ENCODE measurements around the gene METTL18.

The METTL18 gene

GRCh38 chr1:169785267-169785666 is 9.4 kb downstream of the METTL18 start:
- H3K4me3 ChIP-seq (ENCODE audit: low read depth in 1 of 2, low read length in 2 of 2): no peak overlapping the region
- H3K36me3 ChIP-seq (ENCODE audit: control insufficient read depth in 1 of 2, insufficient read depth in 2 of 2, low read length in 2 of 2): no peaks in the 10 kb centered on the region
- no peak overlapping the region for H3K27ac ChIP-seq (ENCODE audit: low read length)

GRCh38 chr1:169784102-169784501 is 10.6 kb downstream of the METTL18 start:
- no peak overlapping the region for H3K27ac ChIP-seq (ENCODE audit: low read length)
- H3K4me3 ChIP-seq (ENCODE audit: low read depth in 1 of 2, low read length in 2 of 2): no peak overlapping the region
- no peaks in the 10 kb centered on the region for H3K4me1 ChIP-seq (ENCODE audit: control insufficient read depth in 1 of 2, insufficient read depth in 2 of 2, low read length in 2 of 2)
- H3K36me3 ChIP-seq (ENCODE audit: control insufficient read depth in 1 of 2, insufficient read depth in 2 of 2, low read length in 2 of 2): no peaks in the 10 kb centered on the region
- H3K27me3 ChIP-seq (ENCODE audit: low read depth, low read length): peaks cover 5% of the 10 kb centered on the region
- H3K9me3 ChIP-seq (ENCODE audit: control insufficient read depth in 1 of 2, low read length in 2 of 2): no peaks in the 10 kb centered on the region

More at GRCh38 chr1:169785267-169785666, 9.4 kb downstream of the METTL18 start:
- Histone ChIP-seq H3K27me3 (ENCODE audit: low read depth, low read length) (peaks cover 5% of the 10 kb centered on the region), H3K4me1 (ENCODE audit: control insufficient read depth in 1 of 2, insufficient read depth in 2 of 2, low read length in 2 of 2) (no peaks in the 10 kb centered on the region), H3K9me3 (ENCODE audit: control insufficient read depth in 1 of 2, low read length in 2 of 2) (no peaks in the 10 kb centered on the region)

- peaks cover 5% of the 10 kb centered on the region for H3K27me3 ChIP-seq (ENCODE audit: low read depth, low read length)
- no peaks in the 10 kb centered on the region for H3K9me3 ChIP-seq (ENCODE audit: control insufficient read depth in 1 of 2, low read length in 2 of 2)
- H3K36me3 ChIP-seq (ENCODE audit: control insufficient read depth in 1 of 2, insufficient read depth in 2 of 2, low read length in 2 of 2): no peaks in the 10 kb centered on the region
- H3K4me1 ChIP-seq (ENCODE audit: control insufficient read depth in 1 of 2, insufficient read depth in 2 of 2, low read length in 2 of 2): no peaks in the 10 kb centered on the region
- H3K4me3 ChIP-seq (ENCODE audit: low read depth in 1 of 2, low read length in 2 of 2): no peak overlapping the region
- no peak overlapping the region for H3K27ac ChIP-seq (ENCODE audit: low read length)
Observed at GRCh38 chr1:169782596-169782995, 12.1 kb downstream of the METTL18 start.

- no peak overlapping the region for H3K4me3 ChIP-seq (ENCODE audit: low read depth in 1 of 2, low read length in 2 of 2)
- H3K27ac ChIP-seq (ENCODE audit: low read length): no peak overlapping the region
- H3K27me3 ChIP-seq (ENCODE audit: low read depth, low read length): peaks cover 5% of the 10 kb centered on the region
- H3K36me3 ChIP-seq (ENCODE audit: control insufficient read depth in 1 of 2, insufficient read depth in 2 of 2, low read length in 2 of 2): no peaks in the 10 kb centered on the region
- H3K4me1 ChIP-seq (ENCODE audit: control insufficient read depth in 1 of 2, insufficient read depth in 2 of 2, low read length in 2 of 2): no peaks in the 10 kb centered on the region
- no peaks in the 10 kb centered on the region for H3K9me3 ChIP-seq (ENCODE audit: control insufficient read depth in 1 of 2, low read length in 2 of 2)
Observed at GRCh38 chr1:169779970-169780369, 14.7 kb downstream of the METTL18 start.

- no peaks in the 10 kb centered on the region for H3K9me3 ChIP-seq (ENCODE audit: control insufficient read depth in 1 of 2, low read length in 2 of 2)
- H3K36me3 ChIP-seq (ENCODE audit: control insufficient read depth in 1 of 2, insufficient read depth in 2 of 2, low read length in 2 of 2): no peaks in the 10 kb centered on the region
- peaks cover 5% of the 10 kb centered on the region for H3K27me3 ChIP-seq (ENCODE audit: low read depth, low read length)
- no peaks in the 10 kb centered on the region for H3K4me1 ChIP-seq (ENCODE audit: control insufficient read depth in 1 of 2, insufficient read depth in 2 of 2, low read length in 2 of 2)
- H3K4me3 ChIP-seq (ENCODE audit: low read depth in 1 of 2, low read length in 2 of 2): no peak overlapping the region
- H3K27ac ChIP-seq (ENCODE audit: low read length): no peak overlapping the region
Observed at GRCh38 chr1:169779150-169779549, 15.6 kb downstream of the METTL18 start.

GRCh38 chr1:169776440-169776839 is 18.3 kb downstream of the METTL18 start:
- Histone ChIP-seq H3K27ac (ENCODE audit: low read length) (no peak overlapping the region), H3K27me3 (ENCODE audit: low read depth, low read length) (no peaks in the 10 kb centered on the region), H3K4me1 (ENCODE audit: control insufficient read depth in 1 of 2, insufficient read depth in 2 of 2, low read length in 2 of 2) (no peaks in the 10 kb centered on the region), H3K9me3 (ENCODE audit: control insufficient read depth in 1 of 2, low read length in 2 of 2) (no peaks in the 10 kb centered on the region), H3K4me3 (ENCODE audit: low read depth in 1 of 2, low read length in 2 of 2) (no peak overlapping the region), H3K36me3 (ENCODE audit: control insufficient read depth in 1 of 2, insufficient read depth in 2 of 2, low read length in 2 of 2) (no peaks in the 10 kb centered on the region)

- no peak overlapping the region for H3K27ac ChIP-seq (ENCODE audit: low read length)
- no peaks in the 10 kb centered on the region for H3K4me1 ChIP-seq (ENCODE audit: control insufficient read depth in 1 of 2, insufficient read depth in 2 of 2, low read length in 2 of 2)
- no peak overlapping the region for H3K4me3 ChIP-seq (ENCODE audit: low read depth in 1 of 2, low read length in 2 of 2)
- H3K9me3 ChIP-seq (ENCODE audit: control insufficient read depth in 1 of 2, low read length in 2 of 2): no peaks in the 10 kb centered on the region
- H3K36me3 ChIP-seq (ENCODE audit: control insufficient read depth in 1 of 2, insufficient read depth in 2 of 2, low read length in 2 of 2): no peaks in the 10 kb centered on the region
- H3K27me3 ChIP-seq (ENCODE audit: low read depth, low read length): no peaks in the 10 kb centered on the region
Observed at GRCh38 chr1:169768161-169768560, 26.5 kb downstream of the METTL18 start.

- Histone ChIP-seq H3K27me3 (ENCODE audit: low read depth, low read length) (no peaks in the 10 kb centered on the region), H3K4me3 (ENCODE audit: low read depth in 1 of 2, low read length in 2 of 2) (no peak overlapping the region), H3K4me1 (ENCODE audit: control insufficient read depth in 1 of 2, insufficient read depth in 2 of 2, low read length in 2 of 2) (no peaks in the 10 kb centered on the region), H3K9me3 (ENCODE audit: control insufficient read depth in 1 of 2, low read length in 2 of 2) (no peaks in the 10 kb centered on the region), H3K27ac (ENCODE audit: low read length) (no peak overlapping the region), H3K36me3 (ENCODE audit: control insufficient read depth in 1 of 2, insufficient read depth in 2 of 2, low read length in 2 of 2) (no peaks in the 10 kb centered on the region)
Observed at GRCh38 chr1:169765580-169766331, 29.0 kb downstream of the METTL18 start.

GRCh38 chr1:169764919-169765318 is 29.8 kb downstream of the METTL18 start:
- H3K4me3 ChIP-seq (ENCODE audit: low read depth in 1 of 2, low read length in 2 of 2): no peak overlapping the region
- no peaks in the 10 kb centered on the region for H3K27me3 ChIP-seq (ENCODE audit: low read depth, low read length)
- H3K9me3 ChIP-seq (ENCODE audit: control insufficient read depth in 1 of 2, low read length in 2 of 2): no peaks in the 10 kb centered on the region
- no peaks in the 10 kb centered on the region for H3K4me1 ChIP-seq (ENCODE audit: control insufficient read depth in 1 of 2, insufficient read depth in 2 of 2, low read length in 2 of 2)
- no peaks in the 10 kb centered on the region for H3K36me3 ChIP-seq (ENCODE audit: control insufficient read depth in 1 of 2, insufficient read depth in 2 of 2, low read length in 2 of 2)
- no peak overlapping the region for H3K27ac ChIP-seq (ENCODE audit: low read length)

- Histone ChIP-seq H3K9me3 (ENCODE audit: control insufficient read depth in 1 of 2, low read length in 2 of 2) (no peaks in the 10 kb centered on the region), H3K27ac (ENCODE audit: low read length) (no peak overlapping the region), H3K36me3 (ENCODE audit: control insufficient read depth in 1 of 2, insufficient read depth in 2 of 2, low read length in 2 of 2) (no peaks in the 10 kb centered on the region), H3K4me3 (ENCODE audit: low read depth in 1 of 2, low read length in 2 of 2) (no peak overlapping the region), H3K4me1 (ENCODE audit: control insufficient read depth in 1 of 2, insufficient read depth in 2 of 2, low read length in 2 of 2) (no peaks in the 10 kb centered on the region), H3K27me3 (ENCODE audit: low read depth, low read length) (no peaks in the 10 kb centered on the region)
Observed at GRCh38 chr1:169762699-169763098, 32.0 kb downstream of the METTL18 start.

- H3K36me3 ChIP-seq (ENCODE audit: control insufficient read depth in 1 of 2, insufficient read depth in 2 of 2, low read length in 2 of 2): no peaks in the 10 kb centered on the region
- H3K27me3 ChIP-seq (ENCODE audit: low read depth, low read length): no peaks in the 10 kb centered on the region
- no peaks in the 10 kb centered on the region for H3K4me1 ChIP-seq (ENCODE audit: control insufficient read depth in 1 of 2, insufficient read depth in 2 of 2, low read length in 2 of 2)
- no peak overlapping the region for H3K4me3 ChIP-seq (ENCODE audit: low read depth in 1 of 2, low read length in 2 of 2)
- no peaks in the 10 kb centered on the region for H3K9me3 ChIP-seq (ENCODE audit: control insufficient read depth in 1 of 2, low read length in 2 of 2)
- H3K27ac ChIP-seq (ENCODE audit: low read length): no peak overlapping the region
Observed at GRCh38 chr1:169759038-169759437, 35.7 kb downstream of the METTL18 start.

GRCh38 chr1:169753549-169753948 is 41.2 kb downstream of the METTL18 start:
- H3K27ac ChIP-seq (ENCODE audit: low read length): no peak overlapping the region
- H3K4me3 ChIP-seq (ENCODE audit: low read depth in 1 of 2, low read length in 2 of 2): no peak overlapping the region

More at GRCh38 chr1:169753549-169753948, 41.2 kb downstream of the METTL18 start:
- Histone ChIP-seq H3K36me3 (ENCODE audit: control insufficient read depth in 1 of 2, insufficient read depth in 2 of 2, low read length in 2 of 2) (no peaks in the 10 kb centered on the region), H3K27me3 (ENCODE audit: low read depth, low read length) (no peaks in the 10 kb centered on the region), H3K4me1 (ENCODE audit: control insufficient read depth in 1 of 2, insufficient read depth in 2 of 2, low read length in 2 of 2) (no peaks in the 10 kb centered on the region), H3K9me3 (ENCODE audit: control insufficient read depth in 1 of 2, low read length in 2 of 2) (no peaks in the 10 kb centered on the region)

Measured in muscle layer of duodenum (tissue), 2 donors.